ENCODE data around the gene FAM20A.
A peak's percentile ranks its signal among the peaks of the same experiment; 100 is the strongest.

FAM20A gene

DNA sequence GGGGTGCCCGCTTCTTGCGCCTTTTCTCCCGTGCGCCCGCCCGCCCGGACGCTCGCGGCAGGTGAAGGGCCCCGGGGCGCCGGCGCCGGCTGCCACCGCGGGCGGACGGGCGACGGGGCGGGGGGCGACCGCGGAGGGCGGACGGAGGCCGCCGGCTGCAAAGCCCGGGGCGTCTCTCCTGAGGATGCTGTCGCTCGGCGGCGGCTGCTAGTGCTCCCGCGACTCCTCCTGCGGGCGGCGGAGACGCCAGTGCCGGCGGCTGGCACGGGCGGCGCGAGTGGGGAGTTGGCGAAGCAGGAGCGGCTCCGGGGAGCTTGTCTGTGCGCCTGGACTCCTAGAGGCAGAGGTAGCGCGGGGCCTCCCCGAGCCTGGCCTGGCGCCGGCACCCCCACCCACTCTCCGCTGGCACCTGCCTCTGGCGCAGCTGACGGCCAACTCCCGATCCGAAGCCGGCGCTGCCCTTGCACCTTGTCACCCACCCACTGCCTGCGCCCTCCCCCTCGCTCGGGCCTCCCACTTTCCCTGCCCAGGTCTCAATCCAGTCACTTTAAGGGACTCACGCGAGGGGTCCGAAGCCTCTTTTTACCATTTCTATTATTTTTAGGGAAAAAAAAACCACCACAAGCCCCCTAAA lies at the start of gene FAM20A:
Gene FAM20A, minus strand, starts transcription at position 437 of the 634 bp plus-strand sequence. CDS start 701 bp downstream, outside the sequence.
- Histone ChIP-seq H3K4me3 (ENCODE audit: low read length in 2 of 2) (peak within 1 kb of the TSS; percentile 51 to 69), H3K27me3 (ENCODE audit: control insufficient read depth in 1 of 2, insufficient read depth in 2 of 2, low read length in 2 of 2) (peaks cover 13 to 20% of the 10 kb centered on the region in 2 donors), H3K36me3 (ENCODE audit: control insufficient read depth in 2 of 2, insufficient read depth in 2 of 2, low read length in 2 of 2) (no peaks in the 10 kb centered on the region), H3K9ac (ENCODE audit: low read length in 2 of 2) (peak within 1 kb of the TSS in 1 of 2 donors; percentile 9), H3K4me1 (ENCODE audit: control insufficient read depth, insufficient read depth, low read length) (peaks cover 14% of the 10 kb centered on the region), H3K27ac (ENCODE audit: low read length) (no peak within 1 kb of the TSS), H3K9me3 (ENCODE audit: control insufficient read depth in 2 of 2, low read length in 2 of 2) (no peaks in the 10 kb centered on the region)

DNA sequence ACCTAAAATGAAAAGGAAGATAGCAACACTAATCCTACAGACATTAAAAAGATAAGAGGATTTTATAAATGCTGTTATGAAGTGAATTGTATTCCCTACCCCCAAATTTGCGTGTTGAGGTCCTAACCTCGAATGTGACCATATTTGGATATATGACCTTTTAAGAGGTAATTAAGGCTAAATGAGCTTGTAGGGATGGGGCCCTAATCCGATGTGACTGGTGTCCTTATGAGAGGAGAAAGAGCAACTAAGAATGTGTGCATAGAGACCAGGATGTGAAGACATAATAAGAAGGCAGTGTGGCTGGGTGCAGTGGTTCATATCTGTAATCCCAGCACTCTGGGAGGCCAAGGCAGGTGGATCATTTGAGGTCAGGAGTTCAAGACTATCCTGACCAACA lies 48.2 kb upstream of the FAM20A start:
- Histone ChIP-seq H3K27me3 (ENCODE audit: control insufficient read depth in 1 of 2, insufficient read depth in 2 of 2, low read length in 2 of 2) (no peaks in the 10 kb centered on the region), H3K4me3 (ENCODE audit: low read length in 2 of 2) (no peak overlapping the region), H3K36me3 (ENCODE audit: control insufficient read depth in 2 of 2, insufficient read depth in 2 of 2, low read length in 2 of 2) (no peaks in the 10 kb centered on the region), H3K9me3 (ENCODE audit: control insufficient read depth in 2 of 2, low read length in 2 of 2) (no peaks in the 10 kb centered on the region), H3K27ac (ENCODE audit: low read length) (no peak overlapping the region), H3K9ac (ENCODE audit: low read length in 2 of 2) (no peak overlapping the region), H3K4me1 (ENCODE audit: control insufficient read depth, insufficient read depth, low read length) (no peaks in the 10 kb centered on the region)

DNA sequence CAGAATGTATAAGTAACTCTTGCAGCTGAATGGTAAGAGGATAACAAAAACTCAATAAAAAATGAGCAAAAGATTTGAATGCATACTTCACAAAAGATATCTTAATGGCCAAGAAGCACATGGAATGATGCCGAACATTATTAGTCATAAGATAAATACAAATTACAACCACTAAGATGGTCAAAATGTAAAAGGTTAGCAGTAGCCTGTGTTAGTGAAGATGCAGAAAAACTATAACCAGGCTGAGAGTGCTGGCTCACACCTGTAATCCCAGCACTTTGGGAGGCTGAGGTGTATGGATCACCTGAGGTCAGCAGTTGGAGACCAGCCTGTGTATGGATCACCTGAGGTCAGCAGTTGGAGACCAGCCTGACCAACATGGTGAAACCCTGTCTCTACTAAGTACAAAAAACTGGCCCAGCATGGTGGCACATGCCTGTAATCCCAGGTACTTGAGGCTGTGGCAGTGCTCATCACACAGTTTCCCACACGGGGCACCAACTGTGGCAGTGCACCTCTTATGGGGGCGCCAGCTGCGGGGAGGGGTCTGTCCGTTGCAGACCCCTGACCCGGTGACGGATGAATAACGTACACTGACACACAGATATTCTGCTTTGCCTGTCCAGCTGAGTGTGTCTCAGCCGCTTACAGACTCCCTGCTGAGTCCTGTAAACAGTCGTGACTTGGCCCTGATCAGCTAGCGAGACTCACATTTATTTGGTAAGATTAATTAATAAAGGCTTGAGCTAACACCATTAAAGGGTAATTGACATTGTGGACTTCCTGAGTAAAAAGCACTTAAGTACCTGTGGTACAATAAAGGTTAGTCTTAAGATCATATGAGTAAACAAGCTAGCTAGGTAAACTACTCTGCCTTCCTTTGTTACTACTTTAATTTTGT lies 45.7 kb upstream of the FAM20A start:
- Histone ChIP-seq H3K9ac (ENCODE audit: low read length in 2 of 2) (no peak overlapping the region), H3K4me1 (ENCODE audit: control insufficient read depth, insufficient read depth, low read length) (no peaks in the 10 kb centered on the region), H3K36me3 (ENCODE audit: control insufficient read depth in 2 of 2, insufficient read depth in 2 of 2, low read length in 2 of 2) (no peaks in the 10 kb centered on the region), H3K27ac (ENCODE audit: low read length) (no peak overlapping the region), H3K27me3 (ENCODE audit: control insufficient read depth in 1 of 2, insufficient read depth in 2 of 2, low read length in 2 of 2) (no peaks in the 10 kb centered on the region), H3K9me3 (ENCODE audit: control insufficient read depth in 2 of 2, low read length in 2 of 2) (no peaks in the 10 kb centered on the region), H3K4me3 (ENCODE audit: low read length in 2 of 2) (no peak overlapping the region)

DNA sequence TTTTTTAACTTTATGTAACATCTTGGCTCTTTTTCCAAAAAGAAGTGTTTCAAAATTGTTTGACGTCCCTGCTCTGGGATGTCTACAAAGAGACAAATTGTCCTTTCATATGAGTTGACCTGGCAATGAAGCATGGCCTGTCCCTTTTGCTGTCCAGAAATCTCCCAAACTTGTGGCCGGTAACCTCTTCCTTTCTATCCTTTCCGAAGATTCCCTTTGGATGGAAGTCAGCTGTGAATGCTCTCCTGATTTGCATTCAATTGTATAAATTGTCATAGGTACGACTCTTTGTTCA lies 40.9 kb upstream of the FAM20A start:
- Histone ChIP-seq H3K36me3 (ENCODE audit: control insufficient read depth in 2 of 2, insufficient read depth in 2 of 2, low read length in 2 of 2) (no peaks in the 10 kb centered on the region), H3K9ac (ENCODE audit: low read length in 2 of 2) (no peak overlapping the region), H3K9me3 (ENCODE audit: control insufficient read depth in 2 of 2, low read length in 2 of 2) (no peaks in the 10 kb centered on the region), H3K4me3 (ENCODE audit: low read length in 2 of 2) (no peak overlapping the region), H3K27ac (ENCODE audit: low read length) (no peak overlapping the region), H3K27me3 (ENCODE audit: control insufficient read depth in 1 of 2, insufficient read depth in 2 of 2, low read length in 2 of 2) (no peaks in the 10 kb centered on the region), H3K4me1 (ENCODE audit: control insufficient read depth, insufficient read depth, low read length) (no peaks in the 10 kb centered on the region)

DNA sequence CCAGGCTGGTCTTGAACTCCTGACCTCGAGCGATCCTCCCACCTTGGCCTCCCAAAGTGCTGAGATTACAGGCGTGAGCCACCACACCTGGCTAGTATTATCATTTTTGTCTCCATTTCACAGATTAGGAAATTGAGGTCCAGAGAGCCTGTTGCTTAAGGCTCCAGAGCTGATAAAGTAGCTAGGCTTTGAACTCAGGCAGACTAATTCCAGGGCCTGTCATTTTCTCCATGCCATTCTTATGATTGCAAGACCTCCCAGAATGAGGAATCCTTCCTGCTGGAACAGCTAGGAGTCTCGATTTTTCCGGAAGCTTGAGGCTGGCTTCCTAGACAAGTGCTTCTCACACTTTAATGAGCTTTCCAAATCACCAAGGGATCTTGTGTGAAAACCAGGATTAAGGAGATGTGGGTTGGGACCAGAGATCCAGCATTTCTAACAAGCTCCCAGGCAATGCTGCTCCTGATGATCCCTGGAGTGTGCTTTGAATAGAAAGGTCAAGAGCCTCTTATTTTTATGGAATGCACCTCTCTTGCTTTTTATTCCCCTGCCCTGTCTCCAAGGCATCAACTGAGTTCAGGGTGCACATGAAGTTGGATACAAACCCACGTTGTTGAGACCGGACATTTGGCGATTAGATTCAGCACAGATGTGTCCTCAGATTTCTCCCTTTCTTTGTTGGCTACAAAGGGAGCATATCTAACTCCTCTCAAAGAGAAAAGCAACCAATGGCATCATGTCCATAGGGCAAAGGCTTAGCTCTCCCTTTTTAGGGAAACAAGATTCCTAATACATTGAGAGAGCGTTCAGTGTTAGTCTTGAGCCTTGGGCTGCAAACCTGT lies 40.3 kb upstream of the FAM20A start:
- Histone ChIP-seq H3K27me3 (ENCODE audit: control insufficient read depth in 1 of 2, insufficient read depth in 2 of 2, low read length in 2 of 2) (no peaks in the 10 kb centered on the region), H3K9me3 (ENCODE audit: control insufficient read depth in 2 of 2, low read length in 2 of 2) (no peaks in the 10 kb centered on the region), H3K4me1 (ENCODE audit: control insufficient read depth, insufficient read depth, low read length) (no peaks in the 10 kb centered on the region), H3K36me3 (ENCODE audit: control insufficient read depth in 2 of 2, insufficient read depth in 2 of 2, low read length in 2 of 2) (no peaks in the 10 kb centered on the region), H3K9ac (ENCODE audit: low read length in 2 of 2) (no peak overlapping the region), H3K27ac (ENCODE audit: low read length) (no peak overlapping the region), H3K4me3 (ENCODE audit: low read length in 2 of 2) (no peak overlapping the region)

DNA sequence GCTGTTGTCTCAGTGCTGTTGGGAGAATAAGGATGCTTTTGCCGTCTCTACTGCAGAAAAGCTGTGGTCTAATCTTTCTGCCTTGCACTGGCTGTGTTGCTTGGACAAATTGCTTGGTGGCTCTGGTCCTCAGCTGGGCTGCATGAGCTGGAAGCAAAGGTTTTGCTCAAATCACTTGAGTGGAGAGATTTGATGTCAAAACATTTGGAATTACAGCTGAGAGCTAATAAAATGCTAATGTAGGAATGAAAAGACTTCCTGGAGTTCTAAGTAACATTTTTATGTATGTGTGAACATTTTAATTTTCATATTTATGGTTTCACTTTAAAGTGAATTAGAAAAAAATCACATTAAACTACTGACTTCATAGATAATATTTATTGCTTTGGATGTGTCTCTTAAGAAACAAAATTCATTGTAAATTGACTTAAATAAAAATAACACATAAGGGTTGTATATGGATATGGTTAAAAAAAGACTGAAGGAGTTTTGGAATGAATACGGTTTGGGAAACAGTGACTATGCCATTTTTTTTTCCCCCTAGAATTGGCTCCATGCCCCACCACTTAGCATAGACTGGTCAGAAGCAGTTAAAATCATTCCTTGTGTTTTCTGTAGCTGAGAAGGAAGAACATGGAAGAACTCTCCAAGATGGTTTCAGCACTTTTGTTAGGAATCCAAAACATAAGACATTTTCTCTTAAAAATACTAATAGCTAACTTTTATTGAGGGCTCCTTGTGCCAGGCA lies 39.2 kb upstream of the FAM20A start:
- no peaks in the 10 kb centered on the region for H3K27me3 ChIP-seq (ENCODE audit: control insufficient read depth in 1 of 2, insufficient read depth in 2 of 2, low read length in 2 of 2)
- no peak overlapping the region for H3K9ac ChIP-seq (ENCODE audit: low read length in 2 of 2)
- H3K4me1 ChIP-seq (ENCODE audit: control insufficient read depth, insufficient read depth, low read length): no peaks in the 10 kb centered on the region
- no peak overlapping the region for H3K27ac ChIP-seq (ENCODE audit: low read length)
- no peak overlapping the region for H3K4me3 ChIP-seq (ENCODE audit: low read length in 2 of 2)
- H3K36me3 ChIP-seq (ENCODE audit: control insufficient read depth in 2 of 2, insufficient read depth in 2 of 2, low read length in 2 of 2): no peaks in the 10 kb centered on the region
- H3K9me3 ChIP-seq (ENCODE audit: control insufficient read depth in 2 of 2, low read length in 2 of 2): no peaks in the 10 kb centered on the region

DNA sequence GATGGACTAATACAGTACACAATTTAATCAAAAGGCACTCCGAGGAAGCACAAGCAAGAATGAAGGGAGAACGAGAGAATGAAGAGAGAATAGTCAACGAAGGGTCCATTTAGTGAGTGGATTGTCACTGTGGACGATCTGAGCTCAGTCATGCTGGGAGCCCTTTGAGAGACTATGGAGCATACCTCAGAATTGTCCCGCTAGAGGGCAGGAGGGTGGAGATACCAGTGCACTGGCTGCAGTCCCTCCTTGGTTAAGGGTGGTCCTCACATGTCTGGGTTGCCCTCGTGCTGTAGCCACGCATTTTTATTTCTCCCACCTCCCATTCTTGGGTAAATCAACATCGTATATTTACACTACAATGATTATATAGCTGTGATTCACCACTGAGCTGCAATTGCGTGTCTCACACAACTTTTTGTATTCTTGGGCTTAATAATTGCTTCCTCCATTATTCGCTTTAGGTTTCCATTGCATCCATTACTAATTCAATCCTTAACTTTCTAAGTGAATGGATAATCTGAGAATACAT lies 33.2 kb upstream of the FAM20A start:
- H3K27ac ChIP-seq (ENCODE audit: low read length): no peak overlapping the region
- no peak overlapping the region for H3K4me3 ChIP-seq (ENCODE audit: low read length in 2 of 2)
- no peaks in the 10 kb centered on the region for H3K9me3 ChIP-seq (ENCODE audit: control insufficient read depth in 2 of 2, low read length in 2 of 2)
- no peaks in the 10 kb centered on the region for H3K36me3 ChIP-seq (ENCODE audit: control insufficient read depth in 2 of 2, insufficient read depth in 2 of 2, low read length in 2 of 2)
- no peaks in the 10 kb centered on the region for H3K4me1 ChIP-seq (ENCODE audit: control insufficient read depth, insufficient read depth, low read length)
- no peak overlapping the region for H3K9ac ChIP-seq (ENCODE audit: low read length in 2 of 2)
- H3K27me3 ChIP-seq (ENCODE audit: control insufficient read depth in 1 of 2, insufficient read depth in 2 of 2, low read length in 2 of 2): no peaks in the 10 kb centered on the region

DNA sequence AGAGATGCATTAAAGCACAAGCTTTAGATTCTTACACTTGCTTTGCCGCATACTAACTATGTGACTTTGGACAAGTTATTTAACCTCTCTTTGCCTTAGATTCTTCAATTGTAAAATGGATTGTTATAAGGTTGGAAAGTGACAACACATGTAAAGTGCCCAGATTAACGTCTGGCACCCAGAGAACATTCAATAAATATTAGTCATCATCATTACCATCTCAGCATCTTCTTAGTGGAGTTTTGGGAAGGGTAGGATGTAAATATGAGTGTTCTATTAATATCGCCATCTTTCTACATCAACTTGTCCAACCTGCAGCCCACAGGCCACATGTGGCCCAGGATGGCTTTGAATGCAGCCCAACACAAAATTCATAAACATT lies 27.4 kb upstream of the FAM20A start:
- H3K36me3 ChIP-seq (ENCODE audit: control insufficient read depth in 2 of 2, insufficient read depth in 2 of 2, low read length in 2 of 2): no peaks in the 10 kb centered on the region
- H3K27me3 ChIP-seq (ENCODE audit: control insufficient read depth in 1 of 2, insufficient read depth in 2 of 2, low read length in 2 of 2): no peaks in the 10 kb centered on the region
- no peaks in the 10 kb centered on the region for H3K9me3 ChIP-seq (ENCODE audit: control insufficient read depth in 2 of 2, low read length in 2 of 2)
- no peak overlapping the region for H3K4me3 ChIP-seq (ENCODE audit: low read length in 2 of 2)
- no peak overlapping the region for H3K9ac ChIP-seq (ENCODE audit: low read length in 2 of 2)
- no peaks in the 10 kb centered on the region for H3K4me1 ChIP-seq (ENCODE audit: control insufficient read depth, insufficient read depth, low read length)
- H3K27ac ChIP-seq (ENCODE audit: low read length): no peak overlapping the region

DNA sequence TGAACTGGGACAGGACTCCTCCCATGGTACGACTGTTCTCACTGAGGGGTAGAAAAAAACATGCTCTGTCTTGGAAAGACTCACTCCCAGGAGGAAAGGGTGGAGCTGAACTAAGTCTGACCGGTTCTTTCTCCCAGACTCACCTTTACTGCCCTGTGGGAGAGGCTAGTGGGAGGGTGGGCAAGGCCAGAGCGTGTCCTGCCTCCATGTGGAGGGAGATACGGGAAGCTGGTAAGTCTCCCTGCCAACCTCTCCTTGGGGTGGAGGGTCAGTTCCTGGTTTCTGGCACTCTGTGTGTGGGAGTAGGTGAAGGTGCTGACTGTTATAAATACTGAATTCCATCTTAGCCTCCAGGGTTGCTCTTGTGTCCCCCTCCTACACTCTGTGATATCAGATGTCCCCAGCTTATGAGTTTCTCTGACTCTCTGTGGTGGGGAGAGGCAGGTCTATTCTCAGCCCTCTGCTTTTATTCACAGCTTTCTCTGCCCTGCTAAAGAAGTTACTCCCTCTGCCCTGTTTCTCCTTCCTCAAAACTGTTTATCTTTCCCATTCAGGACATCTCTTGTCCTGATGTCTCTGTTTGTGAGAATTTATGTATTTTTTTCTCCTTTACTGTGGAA lies 26.9 kb upstream of the FAM20A start:
- Histone ChIP-seq H3K27ac (ENCODE audit: low read length) (no peak overlapping the region), H3K4me1 (ENCODE audit: control insufficient read depth, insufficient read depth, low read length) (no peaks in the 10 kb centered on the region), H3K27me3 (ENCODE audit: control insufficient read depth in 1 of 2, insufficient read depth in 2 of 2, low read length in 2 of 2) (no peaks in the 10 kb centered on the region), H3K36me3 (ENCODE audit: control insufficient read depth in 2 of 2, insufficient read depth in 2 of 2, low read length in 2 of 2) (no peaks in the 10 kb centered on the region), H3K4me3 (ENCODE audit: low read length in 2 of 2) (no peak overlapping the region), H3K9me3 (ENCODE audit: control insufficient read depth in 2 of 2, low read length in 2 of 2) (no peaks in the 10 kb centered on the region), H3K9ac (ENCODE audit: low read length in 2 of 2) (no peak overlapping the region)

DNA sequence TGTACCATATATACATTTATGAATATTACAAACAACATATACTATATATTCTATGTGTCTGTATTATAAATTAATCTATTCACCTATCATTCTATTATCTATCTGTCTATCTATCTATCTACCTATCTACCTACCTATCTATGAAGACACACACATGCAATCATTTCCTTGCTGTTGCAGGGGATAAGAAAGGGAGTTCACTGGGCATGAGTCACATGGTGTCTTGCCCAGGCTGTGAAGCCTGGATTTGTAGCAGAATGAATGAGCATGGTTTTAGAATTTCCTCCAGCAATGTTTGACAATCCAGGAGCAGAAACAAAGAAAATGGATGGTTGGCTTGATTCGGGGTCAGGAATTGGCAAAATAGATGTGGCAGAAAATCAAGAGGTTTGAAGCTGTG lies 23.2 kb upstream of the FAM20A start:
- Histone ChIP-seq H3K4me3 (ENCODE audit: low read length in 2 of 2) (no peak overlapping the region), H3K27me3 (ENCODE audit: control insufficient read depth in 1 of 2, insufficient read depth in 2 of 2, low read length in 2 of 2) (no peaks in the 10 kb centered on the region), H3K9ac (ENCODE audit: low read length in 2 of 2) (no peak overlapping the region), H3K27ac (ENCODE audit: low read length) (no peak overlapping the region), H3K4me1 (ENCODE audit: control insufficient read depth, insufficient read depth, low read length) (no peaks in the 10 kb centered on the region), H3K9me3 (ENCODE audit: control insufficient read depth in 2 of 2, low read length in 2 of 2) (no peaks in the 10 kb centered on the region), H3K36me3 (ENCODE audit: control insufficient read depth in 2 of 2, insufficient read depth in 2 of 2, low read length in 2 of 2) (no peaks in the 10 kb centered on the region)

Measured in stomach smooth muscle (tissue), 2 donors.